NCI-H82 (cell line): ENCODE results near the gene ELAVL1.
"Not testable (repeated sequence)": the region's sequence is repeated elsewhere in the genome, so short reads cannot be mapped to it uniquely, and the experiment has no call there.

Experiments used
- DNase-seq: peaks from one replicate; lab custom pipeline; 2025; lab: John Stamatoyannopoulos, UW

Gene ELAVL1

DNA sequence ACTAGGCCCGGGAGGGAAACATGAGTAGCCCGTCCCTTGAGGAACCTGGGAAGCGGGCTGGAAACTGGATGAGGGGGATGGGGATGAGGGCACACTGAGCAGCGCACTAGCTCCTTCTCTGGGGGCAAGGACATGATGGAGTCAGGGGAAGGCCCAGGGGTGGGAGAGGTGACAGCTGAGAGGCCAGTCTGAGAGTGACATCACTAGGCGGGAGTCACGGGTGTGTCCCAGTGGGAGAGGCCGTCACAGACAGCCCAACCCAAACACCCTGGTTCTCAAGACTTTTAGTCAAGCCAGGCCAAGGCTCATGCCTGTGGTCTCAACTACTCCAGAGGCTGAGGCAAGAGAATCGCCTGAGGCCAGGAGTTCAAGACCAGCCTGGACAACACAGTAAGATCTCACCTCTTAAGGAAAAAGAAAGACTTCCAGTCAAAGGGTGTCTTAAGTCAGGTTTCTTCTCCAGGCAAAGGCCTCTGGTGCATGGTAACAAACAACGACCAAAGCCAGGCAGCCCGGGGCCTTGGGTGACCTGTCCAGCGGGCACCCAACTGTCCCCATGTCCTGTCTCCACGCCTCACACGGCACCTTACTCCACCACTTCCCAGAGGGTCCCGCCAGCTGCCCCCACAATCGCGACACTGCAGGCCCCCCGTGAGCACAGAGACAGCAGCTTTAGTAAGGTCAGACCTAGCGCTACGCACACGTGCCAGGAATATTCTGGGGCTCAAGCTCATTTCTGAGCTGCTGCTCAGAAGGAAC, 36.5 kb downstream of the ELAVL1 start:
- no peak for DNase-seq

GRCh38 chr19:7968008-7968795, 37.2 kb downstream of the ELAVL1 start:
- no peak for DNase-seq

DNA sequence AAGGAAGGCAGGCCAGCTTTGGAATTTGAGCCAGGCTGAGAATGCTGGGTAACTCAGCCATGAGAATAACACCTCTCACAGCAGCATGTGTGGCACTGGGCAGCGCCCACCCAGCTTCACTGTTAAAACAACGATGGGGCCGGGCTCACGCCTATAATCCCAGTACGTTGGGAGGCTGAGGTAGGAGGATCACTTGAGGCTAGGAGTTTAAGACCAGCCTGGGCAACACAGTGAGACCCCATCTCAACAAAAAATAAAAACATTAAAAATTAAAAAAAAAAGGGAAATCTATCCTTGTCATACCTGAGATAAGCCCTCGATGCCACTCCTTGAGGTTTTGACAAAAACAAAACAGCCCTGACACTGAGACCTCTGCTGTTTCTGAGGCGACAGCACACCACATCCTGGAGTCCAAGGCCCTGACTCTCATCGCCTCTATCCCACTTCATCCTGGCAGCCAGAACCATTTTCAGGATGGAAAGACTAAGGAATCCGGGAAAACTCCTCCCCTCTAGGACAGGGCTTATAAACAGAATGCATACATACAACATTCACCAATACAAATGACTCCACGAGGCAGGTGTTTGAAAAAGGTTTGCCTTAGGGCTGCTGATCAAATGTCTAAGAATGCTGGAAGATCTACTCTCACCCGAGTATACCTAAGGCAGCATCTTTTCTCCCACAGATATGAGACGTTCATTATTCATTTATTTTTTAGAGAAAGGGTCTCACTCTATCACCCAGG, 39.3 kb downstream of the ELAVL1 start:
- no peak for DNase-seq

DNA sequence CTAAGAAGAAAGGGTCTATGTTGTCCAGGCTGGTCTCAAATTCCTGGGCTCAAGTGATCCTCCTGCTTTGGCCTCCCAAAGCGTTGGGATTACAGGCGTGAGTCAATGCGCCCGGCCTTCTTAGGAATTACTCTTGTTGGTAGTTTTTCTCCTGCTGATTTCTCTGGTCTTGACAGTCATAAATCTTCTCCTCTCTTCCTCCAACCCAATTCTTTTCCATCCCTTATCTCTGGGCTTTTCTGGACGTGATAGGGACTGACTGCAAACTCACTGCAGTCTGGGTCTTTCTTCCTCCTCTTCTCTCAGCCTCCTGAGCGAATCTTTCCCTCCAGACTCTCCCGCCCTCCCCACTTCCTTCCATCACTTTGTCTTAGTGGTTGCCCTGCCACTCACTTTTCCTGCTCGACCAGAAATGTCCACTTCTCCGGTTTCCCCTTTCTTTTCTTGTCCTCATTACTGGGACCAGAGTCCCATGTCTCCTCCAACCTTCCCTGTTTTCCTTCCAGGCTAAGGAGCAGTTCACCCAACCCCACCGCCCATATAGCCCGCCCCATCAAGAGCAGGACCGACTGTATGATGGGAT, 40.1 kb downstream of the ELAVL1 start:
- DNase-seq = no peak

DNA sequence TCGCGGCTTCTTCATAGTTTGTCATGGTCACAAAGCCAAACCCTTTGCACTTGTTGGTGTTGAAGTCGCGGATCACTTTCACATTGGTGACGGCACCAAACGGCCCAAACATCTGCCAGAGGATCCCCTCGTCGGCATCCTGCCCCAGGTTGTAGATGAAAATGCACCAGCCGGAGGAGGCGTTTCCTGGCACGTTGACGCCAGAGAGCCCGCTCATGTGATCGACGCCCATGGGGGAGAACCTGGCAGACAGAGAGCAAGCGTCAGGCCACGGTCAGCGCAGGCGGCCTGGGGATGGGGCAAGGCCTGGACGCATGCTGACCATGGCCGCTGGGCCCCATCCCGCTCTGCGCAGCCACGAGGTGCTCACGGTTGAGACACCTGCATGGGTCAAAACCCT, 41.9 kb downstream of the ELAVL1 start:
- DNase-seq = no peak

DNA sequence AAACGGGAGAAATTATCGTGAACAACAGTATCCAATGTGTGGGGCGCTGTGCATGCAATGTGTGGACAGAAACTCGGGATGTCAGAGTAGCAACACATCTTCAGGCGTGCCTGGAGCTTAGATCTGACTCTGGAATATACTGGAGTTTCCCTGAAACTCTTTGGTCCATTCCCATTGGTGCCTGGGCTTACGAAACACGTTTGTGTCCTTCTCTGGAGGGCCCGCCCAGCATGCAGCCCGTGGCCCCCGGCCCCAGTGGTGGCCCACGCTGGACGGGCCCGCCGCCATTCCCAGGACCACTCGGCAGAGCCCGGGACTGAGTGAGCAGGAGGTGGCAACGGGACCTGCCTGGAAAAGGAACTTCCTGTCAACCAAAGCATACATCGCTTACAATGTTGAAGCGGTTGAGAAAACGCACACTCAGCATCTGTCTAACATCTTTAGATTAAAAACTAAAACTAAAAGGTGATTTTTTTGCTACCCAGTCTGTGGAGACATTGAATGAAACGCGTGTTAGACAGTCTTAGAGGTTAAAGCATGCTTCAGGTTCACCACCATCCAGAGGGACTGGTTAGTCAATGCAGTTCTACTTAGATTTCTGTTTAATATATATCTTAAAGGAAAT, 42.7 kb downstream of the ELAVL1 start:
- no peak for DNase-seq

- no peak for DNase-seq
Observed at GRCh38 chr19:7961920-7962626, 43.4 kb downstream of the ELAVL1 start.

- DNase-seq = not testable (repeated sequence)
Observed at GRCh38 chr19:7961082-7961481, 44.4 kb downstream of the ELAVL1 start.

DNA sequence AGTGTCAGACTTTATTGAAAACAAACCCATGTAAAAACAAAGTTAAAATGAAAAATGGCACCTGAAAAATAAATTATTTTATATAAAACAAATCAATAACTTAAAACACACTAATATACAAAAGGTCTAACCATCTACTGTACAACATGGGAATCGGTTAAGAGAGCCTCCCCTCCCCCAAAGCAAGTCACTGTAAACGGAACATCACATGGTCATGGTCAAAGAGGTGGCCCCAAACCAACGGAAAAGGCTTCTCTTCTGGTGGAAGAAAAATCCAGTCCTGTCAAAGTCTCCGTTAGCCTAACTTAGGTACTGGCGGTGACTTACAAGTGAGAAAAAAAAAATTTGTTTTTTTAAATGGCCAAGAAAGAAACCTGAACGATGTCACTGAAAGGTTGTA, 46.2 kb downstream of the ELAVL1 start:
- DNase-seq = no peak

DNA sequence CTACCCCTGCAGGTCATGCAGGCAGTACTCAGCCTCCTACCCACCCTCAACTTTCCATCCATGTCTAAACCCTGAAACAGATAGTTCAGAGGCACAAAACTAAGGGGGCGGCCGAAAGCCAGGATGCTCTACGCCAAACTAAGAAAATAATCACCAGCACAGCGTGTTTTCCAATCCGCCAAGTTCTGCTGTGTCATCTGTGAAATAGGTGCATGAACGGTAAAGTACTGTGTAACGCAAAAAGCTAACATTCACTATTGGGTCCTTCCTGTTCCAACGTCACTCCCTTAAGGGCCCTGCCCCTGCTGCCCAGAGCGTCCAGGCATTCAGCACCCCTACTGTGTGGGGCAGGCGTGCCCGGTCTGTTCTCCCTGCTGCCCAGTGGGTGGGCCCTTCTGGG, 49.7 kb downstream of the ELAVL1 start:
- DNase-seq = no peak

DNA sequence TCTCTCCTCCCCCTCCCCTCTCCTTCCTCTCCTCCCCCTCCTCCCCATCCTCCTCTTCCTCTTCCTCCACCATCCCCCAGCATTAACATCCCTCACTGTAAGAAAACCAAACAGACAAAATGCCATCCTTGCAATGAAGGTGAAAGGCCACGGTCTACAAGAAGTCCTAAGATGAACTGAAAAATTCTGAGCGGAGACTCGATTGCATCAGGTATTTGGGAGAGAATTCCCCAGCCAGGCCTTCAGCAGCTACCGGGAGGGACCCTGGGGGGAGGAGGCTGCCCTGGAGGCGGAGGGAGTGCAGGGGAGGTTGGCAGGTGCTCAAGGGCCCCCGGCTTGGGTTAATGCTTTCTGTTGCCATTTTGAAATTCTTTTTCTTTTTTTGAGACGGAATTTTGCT, 51.9 kb downstream of the ELAVL1 start:
- no peak for DNase-seq

- DNase-seq = no peak
Observed at GRCh38 chr19:7953060-7953459, 52.4 kb downstream of the ELAVL1 start.

DNA sequence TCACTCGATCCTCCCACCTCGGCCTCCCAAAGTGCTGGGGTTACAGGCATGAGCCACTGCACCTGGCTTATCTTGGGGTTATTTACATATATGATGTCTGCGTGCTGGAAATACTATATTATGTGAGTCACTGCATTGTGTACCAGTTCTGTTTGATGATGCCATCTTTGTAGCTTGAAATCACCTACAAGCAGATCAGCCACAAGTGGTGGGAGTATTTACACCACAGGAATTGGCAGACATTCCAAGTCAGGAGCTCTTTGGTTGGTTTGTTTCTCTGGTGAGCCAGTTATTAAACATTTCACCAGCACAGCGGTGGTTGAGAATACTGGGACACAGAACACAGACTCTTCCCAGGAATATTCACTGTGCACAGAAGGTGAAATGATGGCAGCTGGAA, 57.5 kb downstream of the ELAVL1 start:
- no peak for DNase-seq

GRCh38 chr19:7944177-7944761, 61.2 kb downstream of the ELAVL1 start:
- DNase-seq = peak; percentile 96

GRCh38 chr19:7943444-7944176, 61.8 kb downstream of the ELAVL1 start, which contains the start of gene TIMM44:
Gene TIMM44 (minus strand): TSS chr19:7943666. CDS start chr19:7943651, 15 bp downstream.
- peak; percentile 100 for DNase-seq

GRCh38 chr19:7942981-7943443, 62.4 kb downstream of the ELAVL1 start:
- DNase-seq = no peak

- no peak for DNase-seq
Observed at GRCh38 chr19:7941895-7942596, 63.4 kb downstream of the ELAVL1 start.

GRCh38 chr19:7940841-7941240, 64.6 kb downstream of the ELAVL1 start:
- no peak for DNase-seq

DNA sequence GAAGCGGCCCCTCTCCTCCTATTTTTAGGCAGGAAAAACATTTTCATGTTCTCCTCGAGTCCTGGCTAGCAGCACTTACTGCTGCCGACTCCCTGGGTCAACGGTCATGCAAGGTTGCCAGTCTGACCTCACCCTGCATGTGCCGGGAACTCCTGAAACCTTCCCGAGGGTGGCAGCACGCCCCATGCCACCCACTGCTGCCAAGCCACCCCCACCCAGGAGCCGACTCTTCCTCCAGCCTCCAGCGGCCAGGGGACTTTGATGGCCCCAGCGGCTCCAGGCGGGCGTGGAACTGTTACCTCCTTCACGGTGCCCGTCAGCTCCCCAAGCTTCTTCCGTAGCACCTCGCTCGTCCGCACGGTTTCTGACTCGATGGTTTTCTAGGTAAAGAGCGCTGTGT, 70.7 kb downstream of the ELAVL1 start:
- no peak for DNase-seq
